Neural progenitor cell (in vitro differentiated cells): ENCODE data around the gene SNTG2. TPM values are rescaled to one million over a fixed set of nuclear protein-coding genes. Genes with fewer than 3 reads are reported as not detected.

Source experiments
- DNase-seq: peaks from one replicate; pipeline ENCODE4 v3.0.0-alpha.2; 2016; ENCODE audit warnings: low spot score
- H2AFZ ChIP-seq: fragments of 200-600 bp; sonication (generic); replicated peaks from 2 replicates; pipeline ENCODE4 v1.6.1; 2016; ENCODE audit warnings: antibody characterized with exemption
- H3F3A ChIP-seq: fragments of 200-600 bp; sonication (generic); 2 replicates; pipeline ENCODE4 v1.6.1; 2016; ENCODE audit warnings: antibody characterized with exemption, low read depth
- H3K27ac ChIP-seq: fragments of 200-600 bp; sonication (generic); 2 replicates; pipeline ENCODE4 v1.5.1; 2016; ENCODE audit warnings: mild to moderate bottlenecking
- H3K27me3 ChIP-seq: fragments of 200-600 bp; sonication (generic); 2 replicates; pipeline ENCODE4 v1.6.1; 2016; ENCODE audit warnings: mild to moderate bottlenecking, moderate library complexity
- H3K36me3 ChIP-seq: fragments of 200-600 bp; sonication (generic); 2 replicates; pipeline ENCODE4 v1.5.1; 2016
- H3K4me1 ChIP-seq: fragments of 200-600 bp; sonication (generic); 2 replicates; pipeline ENCODE4 v1.6.1; 2016; ENCODE audit warnings: mixed run types
- H3K4me2 ChIP-seq: fragments of 200-600 bp; sonication (generic); 2 replicates; pipeline ENCODE4 v1.6.1; 2016
- H3K4me3 ChIP-seq: fragments of 200-600 bp; sonication (generic); 2 replicates; pipeline ENCODE4 v1.5.1; 2016
- H3K79me2 ChIP-seq: fragments of 200-600 bp; sonication (generic); 2 replicates; pipeline ENCODE4 v1.6.1; 2016; ENCODE audit warnings: low read depth
- H3K9ac ChIP-seq: fragments of 200-600 bp; sonication (generic); 2 replicates; pipeline ENCODE4 v1.6.1; 2016
- H3K9me3 ChIP-seq: fragments of 200-600 bp; sonication (generic); 2 replicates; pipeline ENCODE4 v1.5.1; 2016; ENCODE audit warnings: low read depth
- H4K20me1 ChIP-seq: fragments of 200-600 bp; sonication (generic); 2 replicates; pipeline ENCODE4 v1.6.1; 2016; ENCODE audit warnings: low read depth
- H3K27ac Mint-ChIP-seq: 3 replicates; pipeline ENCODE4 v1.8.0; 2021; ENCODE audit warnings: mixed read lengths
- H3K27me3 Mint-ChIP-seq: 2 replicates; pipeline ENCODE4 v1.8.0; 2022; ENCODE audit warnings: low read depth, mild to moderate bottlenecking, inconsistent platforms, moderate library complexity, mixed read lengths; ENCODE audit not compliant: insufficient read depth
- H3K36me3 Mint-ChIP-seq: 3 replicates; pipeline ENCODE4 v1.8.0; 2021; ENCODE audit warnings: mixed read lengths
- H3K4me1 Mint-ChIP-seq: 3 replicates; pipeline ENCODE4 v1.8.0; 2021; ENCODE audit warnings: mixed read lengths
- H3K4me3 Mint-ChIP-seq: 3 replicates; pipeline ENCODE4 v1.8.0; 2021; ENCODE audit warnings: mild to moderate bottlenecking, moderate library complexity, mixed read lengths
- H3K9me3 Mint-ChIP-seq: 3 replicates; pipeline ENCODE4 v1.8.0; 2020; ENCODE audit warnings: mixed read lengths
- CTCF ChIP-seq: fragments of 200-600 bp; sonication (generic); IDR thresholded peaks from 2 replicates; pipeline ENCODE4 v1.5.1; 2017; ENCODE audit warnings: antibody characterized with exemption, mild to moderate bottlenecking
- EZH2 ChIP-seq: fragments of 200-600 bp; sonication (generic); IDR thresholded peaks from 2 replicates; pipeline ENCODE4 v1.6.1; 2017; ENCODE audit warnings: antibody characterized with exemption, mild to moderate bottlenecking, moderate library complexity
- EZH2phosphoT487 ChIP-seq: fragments of 200-600 bp; sonication (generic); IDR thresholded peaks from 2 replicates; pipeline ENCODE4 v1.6.1; 2017; ENCODE audit warnings: antibody characterized with exemption
- total RNA-seq: library from RNA; depleted of rRNA; stranded (reverse); fragments of >200 nt; gene quantifications from 2 replicates; pipeline ENCODE4 v1.2.3, GENCODE V29; 2015; ENCODE audit warnings: low replicate concordance

Gene SNTG2
- total RNA-seq, 1 donor from 2014 or later: 1.1 TPM

GRCh38 chr2:1068241-1068640, 117.6 kb downstream of the SNTG2 start:
- H3F3A ChIP-seq: no peaks in the 10 kb centered on the region
- peaks cover 3% of the 10 kb centered on the region for H3K27me3 Mint-ChIP-seq
- H3K4me1 Mint-ChIP-seq: peaks cover 16% of the 10 kb centered on the region
- H4K20me1 ChIP-seq: no peaks in the 10 kb centered on the region
- no peak overlapping the region for H2AFZ ChIP-seq
- no peaks in the 10 kb centered on the region for H3K27me3 ChIP-seq
- no peaks in the 10 kb centered on the region for H3K9me3 Mint-ChIP-seq
- no peak overlapping the region for H3K4me2 ChIP-seq
- H3K9ac ChIP-seq: no peak overlapping the region
- H3K4me3 ChIP-seq: no peak overlapping the region
- no peak overlapping the region for H3K4me3 Mint-ChIP-seq
- no peaks in the 10 kb centered on the region for H3K9me3 ChIP-seq
- no peak for DNase-seq
- peaks cover 2% of the 10 kb centered on the region for H3K4me1 ChIP-seq
- H3K79me2 ChIP-seq: no peaks in the 10 kb centered on the region
- H3K27ac ChIP-seq: no peak overlapping the region
- H3K27ac Mint-ChIP-seq: no peak overlapping the region
- no peaks in the 10 kb centered on the region for H3K36me3 ChIP-seq
- no peak for TF ChIP-seq EZH2
- TF ChIP-seq EZH2phosphoT487: no peak
- H3K36me3 Mint-ChIP-seq: no peaks in the 10 kb centered on the region

- Histone ChIP-seq H3K9ac (no peak overlapping the region), H2AFZ (no peak overlapping the region), H3K27ac (no peak overlapping the region), H4K20me1 (no peaks in the 10 kb centered on the region), H3K4me2 (no peak overlapping the region), H3F3A (no peaks in the 10 kb centered on the region), H3K9me3 (no peaks in the 10 kb centered on the region), H3K4me3 (no peak overlapping the region), H3K36me3 (no peaks in the 10 kb centered on the region), H3K79me2 (no peaks in the 10 kb centered on the region), H3K27me3 (no peaks in the 10 kb centered on the region), H3K4me1 (no peaks in the 10 kb centered on the region)
- Mint-ChIP-seq H3K9me3 (no peaks in the 10 kb centered on the region), H3K27ac (no peak overlapping the region), H3K36me3 (no peaks in the 10 kb centered on the region), H3K27me3 (peaks cover 3% of the 10 kb centered on the region), H3K4me1 (peaks cover 16% of the 10 kb centered on the region), H3K4me3 (no peak overlapping the region)
- no peak for TF ChIP-seq EZH2phosphoT487
- TF ChIP-seq CTCF: no peak
- TF ChIP-seq EZH2: no peak
- no peak for DNase-seq
Measured at GRCh38 chr2:1068822-1069221, 118.2 kb downstream of the SNTG2 start.

- DNase-seq: no peak
- Histone ChIP-seq H3K4me2 (no peak overlapping the region), H2AFZ (no peak overlapping the region), H3K79me2 (no peaks in the 10 kb centered on the region), H3K9me3 (no peaks in the 10 kb centered on the region), H3K4me3 (no peak overlapping the region), H3K4me1 (no peaks in the 10 kb centered on the region), H4K20me1 (no peaks in the 10 kb centered on the region), H3K9ac (no peak overlapping the region), H3K27me3 (no peaks in the 10 kb centered on the region), H3K27ac (no peak overlapping the region), H3K36me3 (no peaks in the 10 kb centered on the region), H3F3A (no peaks in the 10 kb centered on the region)
- Mint-ChIP-seq H3K36me3 (no peaks in the 10 kb centered on the region), H3K4me3 (no peak overlapping the region), H3K4me1 (peaks cover 13% of the 10 kb centered on the region), H3K27me3 (peaks cover 3% of the 10 kb centered on the region), H3K9me3 (no peaks in the 10 kb centered on the region), H3K27ac (no peak overlapping the region)
- no peak for TF ChIP-seq CTCF
- TF ChIP-seq EZH2phosphoT487: no peak
- no peak for TF ChIP-seq EZH2
Measured at GRCh38 chr2:1069847-1070246, 119.2 kb downstream of the SNTG2 start.

- H3K36me3 ChIP-seq: no peaks in the 10 kb centered on the region
- no peak for TF ChIP-seq CTCF
- no peak for TF ChIP-seq EZH2
- TF ChIP-seq EZH2phosphoT487: no peak
Measured at GRCh38 chr2:1070601-1071000, 120.0 kb downstream of the SNTG2 start.

More at GRCh38 chr2:1070601-1071000, 120.0 kb downstream of the SNTG2 start:
- no peak overlapping the region for H3K9ac ChIP-seq
- Mint-ChIP-seq H3K4me1 (peaks cover 10% of the 10 kb centered on the region), H3K27me3 (peaks cover 3% of the 10 kb centered on the region), H3K27ac (no peak overlapping the region), H3K9me3 (no peaks in the 10 kb centered on the region), H3K36me3 (no peaks in the 10 kb centered on the region), H3K4me3 (no peak overlapping the region)
- H3K27ac ChIP-seq: no peak overlapping the region
- H3K4me1 ChIP-seq: peaks cover 4% of the 10 kb centered on the region
- H2AFZ ChIP-seq: no peak overlapping the region
- H3K4me3 ChIP-seq: no peak overlapping the region
- no peak overlapping the region for H3K4me2 ChIP-seq
- no peaks in the 10 kb centered on the region for H4K20me1 ChIP-seq
- H3K9me3 ChIP-seq: no peaks in the 10 kb centered on the region
- H3K79me2 ChIP-seq: no peaks in the 10 kb centered on the region
- H3F3A ChIP-seq: no peaks in the 10 kb centered on the region
- no peak for DNase-seq
- H3K27me3 ChIP-seq: no peaks in the 10 kb centered on the region
